HCT116 (cell line): ENCODE data around the gene GAP43. TPM values are rescaled to one million over a fixed set of nuclear protein-coding genes. Genes with fewer than 3 reads are reported as not detected.

ENCODE experiments used
- ATAC-seq: fragments of 200-7000 bp; cut with Tn5 transposase; 2 replicates; pipeline ENCODE4 v1.9.1; 2020; ENCODE audit warnings: mild to moderate bottlenecking, moderate library complexity
- BruUV-seq: library from RNA; stranded (reverse); fragments of 400-500 nt; replicated peaks from 2 replicates; lab custom pipeline; 2021; lab: Mats Ljungman, UMichigan
- CTCF ChIA-PET: fragments of 300-600 bp; sonication (Branson Sonifier 250); formaldehyde crosslinking; loops from one replicate; lab custom pipeline; 2021; ENCODE audit warnings: antibody characterized with exemption; lab: Charles Lee
- POLR2A ChIA-PET: fragments of 300-600, 350-600 bp; sonication (Branson Sonifier 250); formaldehyde crosslinking; loops from one replicate; lab custom pipeline; 2021; ENCODE audit warnings: antibody characterized with exemption; lab: Charles Lee
- RAD21 ChIA-PET, 2 experiments: fragments of 300-600 bp; sonication (Branson Sonifier 250); formaldehyde crosslinking; loops; one replicate each; lab custom pipeline; 2023; ENCODE audit warnings: low total read pairs in 2 of 2; ENCODE audit not compliant: uncharacterized antibody in 2 of 2, unreplicated experiment in 2 of 2, low non-redundant PET in 1 of 2; lab: Charles Lee
- DNase-seq: peaks from one replicate; pipeline ENCODE4 v3.0.0-alpha.2; 2010; ENCODE audit warnings: low read depth, low spot score
- H2AFZ ChIP-seq: fragments of 200-600 bp; shearing (Covaris generic), sonication (generic); 2 replicates; pipeline ENCODE4 v1.6.1; 2017; ENCODE audit warnings: low read depth, mixed run types, mixed read lengths, antibody characterized with exemption, low read length; ENCODE audit not compliant: poor library complexity, severe bottlenecking
- H3K27ac ChIP-seq: 2 replicates; pipeline ENCODE4 v1.5.1; 2012; ENCODE audit warnings: low read depth, low read length
- H3K27me3 ChIP-seq: fragments of 200-600 bp; sonication (generic); 2 replicates; pipeline ENCODE4 v1.6.1; 2016; ENCODE audit warnings: mixed run types, low read length, mixed read lengths; ENCODE audit not compliant: insufficient read depth
- H3K36me3 ChIP-seq, 2 experiments: fragments of 200-500 bp in 1 of 2; fragments of 200-600 bp in 1 of 2; sonication (Bioruptor generic) in 1 of 2; sonication (generic) in 1 of 2; 2 replicates each; pipeline versions ENCODE4 v1.5.1 to v1.6.1; 2014 to 2016; ENCODE audit warnings: low read length in 2 of 2, inconsistent platforms in 1 of 2, mixed read lengths in 1 of 2, mixed run types in 1 of 2; ENCODE audit not compliant: insufficient read depth in 2 of 2, control insufficient read depth in 1 of 2
- H3K4me1 ChIP-seq, 2 experiments: fragments of 200-600 bp in 1 of 2; sonication (generic) in 1 of 2; 2 replicates each; pipeline versions ENCODE4 v1.5.1 to v1.6.1; 2012 to 2017; ENCODE audit warnings: low read length in 2 of 2, inconsistent platforms in 1 of 2, mild to moderate bottlenecking in 1 of 2, mixed read lengths in 1 of 2, mixed run types in 1 of 2, moderate library complexity in 1 of 2; ENCODE audit not compliant: insufficient read depth in 2 of 2, control insufficient read depth in 1 of 2
- H3K4me2 ChIP-seq: fragments of 200-600 bp; sonication (generic); 2 replicates; pipeline ENCODE4 v1.6.1; 2017; ENCODE audit warnings: mixed run types, low read length, mixed read lengths
- H3K4me3 ChIP-seq, 2 experiments: fragments of 200-600 bp in 1 of 2; sonication (generic) in 1 of 2; replicated peaks in 1 of 2; 2 replicates each; pipeline ENCODE4 v1.5.1; 2011 to 2016; ENCODE audit warnings: low read length in 2 of 2, control low read depth in 1 of 2, low read depth in 1 of 2, mild to moderate bottlenecking in 1 of 2, mixed read lengths in 1 of 2, mixed run types in 1 of 2
- H3K79me2 ChIP-seq: fragments of 200-600 bp; sonication (generic); 2 replicates; pipeline ENCODE4 v1.6.1; 2017; ENCODE audit warnings: mild to moderate bottlenecking, mixed run types, low read length, moderate library complexity, mixed read lengths; ENCODE audit not compliant: insufficient read depth
- H3K9ac ChIP-seq: fragments of 200-600 bp; sonication (generic); 2 replicates; pipeline ENCODE4 v1.6.1; 2016; ENCODE audit warnings: low read length, mixed read lengths
- H3K9me2 ChIP-seq: fragments of 200-600 bp; sonication (generic), shearing (Covaris generic); 2 replicates; pipeline ENCODE4 v1.6.1; 2017; ENCODE audit warnings: mixed run types, mild to moderate bottlenecking, moderate library complexity; ENCODE audit not compliant: insufficient read depth
- H3K9me3 ChIP-seq, 2 experiments: fragments of 200-500 bp in 1 of 2; fragments of 200-600 bp in 1 of 2; sonication (Bioruptor generic) in 1 of 2; sonication (generic) in 1 of 2; 2 replicates each; pipeline ENCODE4 v1.6.1; 2014 to 2017; ENCODE audit warnings: low read length in 2 of 2, mixed read lengths in 2 of 2, inconsistent platforms in 1 of 2, low read depth in 1 of 2, mild to moderate bottlenecking in 1 of 2, mixed run types in 1 of 2, moderate library complexity in 1 of 2; ENCODE audit not compliant: control insufficient read depth in 1 of 2, insufficient read depth in 1 of 2
- H4K20me1 ChIP-seq: fragments of 200-600 bp; sonication (generic), shearing (Covaris generic); 2 replicates; pipeline ENCODE4 v1.6.1; 2017; ENCODE audit warnings: mixed run types, mild to moderate bottlenecking, moderate library complexity; ENCODE audit not compliant: insufficient read depth
- CBX3 ChIP-seq: IDR thresholded peaks from 2 replicates; pipeline ENCODE4 v1.6.1; 2012; ENCODE audit warnings: low read depth
- CEBPB ChIP-seq: IDR thresholded peaks from 2 replicates; pipeline ENCODE4 v1.6.1; 2012; ENCODE audit warnings: low read depth
- FOSL1 ChIP-seq: IDR thresholded peaks from 2 replicates; pipeline ENCODE4 v1.6.1; 2012; ENCODE audit warnings: low read depth
- MAX ChIP-seq: IDR thresholded peaks from 2 replicates; pipeline ENCODE4 v1.6.1; 2012
- POLR2A ChIP-seq: IDR thresholded peaks from 2 replicates; pipeline ENCODE4 v1.7.0; 2011; ENCODE audit warnings: borderline replicate concordance; ENCODE audit not compliant: insufficient read depth, insufficient read length; ENCODE audit errors: extremely low read depth
- SP1 ChIP-seq: IDR thresholded peaks from 2 replicates; pipeline ENCODE4 v1.6.1; 2012; ENCODE audit warnings: low read depth
- SRF ChIP-seq: IDR thresholded peaks from 2 replicates; pipeline ENCODE4 v1.6.1; 2012; ENCODE audit warnings: low read depth
- YY1 ChIP-seq: IDR thresholded peaks from 2 replicates; pipeline ENCODE4 v1.6.1; 2011; ENCODE audit warnings: low read length, low read depth, moderate library complexity, mild to moderate bottlenecking; ENCODE audit not compliant: insufficient replicate concordance; ENCODE audit errors: extremely low read depth
- ZFX ChIP-seq: fragments of 450-650 bp; IDR thresholded peaks from 2 replicates; pipeline ENCODE4 v1.6.1; 2017
- intact Hi-C: fragments of 100-400 bp; cut with micrococcal nuclease; formaldehyde crosslinking; loops from 2 replicates; pipeline ENCODE4 v1.10.0; 2022
- total RNA-seq: library from RNA; stranded (reverse); gene quantifications from one replicate; pipeline ENCODE4 v1.2.1, GENCODE V29; 2021; ENCODE audit not compliant: unreplicated experiment
- TF ChIP-seq, protein P1 (sequence below): IDR thresholded peaks from 2 replicates; pipeline ENCODE4 v1.6.1; 2012

Gene GAP43
- total RNA-seq, 1 experiment from 2014 or later: not detected

DNA sequence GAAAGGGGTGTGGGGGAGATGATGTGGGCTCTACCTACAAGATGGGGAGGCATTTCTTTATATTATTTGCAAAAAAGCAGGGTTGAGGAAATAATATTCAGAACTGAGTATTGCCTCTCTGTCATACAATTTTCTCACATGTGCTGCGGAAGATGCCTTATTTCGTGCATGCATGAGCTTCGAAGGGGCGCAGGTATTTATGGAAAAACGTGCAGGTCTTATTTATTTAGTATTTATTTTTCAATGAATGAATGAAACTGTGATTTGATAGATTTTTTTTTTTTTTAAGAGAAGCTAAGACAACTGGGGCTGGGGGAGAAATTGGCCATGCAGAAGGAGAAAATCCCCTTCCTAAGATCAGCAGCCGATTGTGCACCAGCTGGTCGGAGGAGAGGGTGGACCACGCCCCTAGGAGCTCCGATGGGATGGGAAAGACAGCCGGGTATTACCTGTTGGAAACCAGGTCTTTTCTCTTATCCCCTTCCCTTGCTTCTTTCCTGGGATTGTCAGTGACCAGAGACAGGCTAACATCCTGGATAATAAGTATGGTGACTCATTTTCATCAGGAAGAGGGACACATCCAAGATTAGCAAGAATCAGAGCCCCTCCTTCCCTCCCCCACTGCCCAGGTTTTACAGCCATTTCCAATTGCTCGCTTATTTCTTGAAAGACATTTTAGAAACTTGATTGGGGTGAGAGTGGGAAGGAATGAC is 875 bp downstream of the GAP43 start:
- BruUV-seq: no TSS peak
- intact Hi-C loops: no loop called here
- ATAC-seq (no peak), DNase-seq (no peak)
- no peak overlapping the region for H3K27ac ChIP-seq
- H3K36me3 ChIP-seq: no peaks in the 10 kb centered on the region
- RAD21 ChIA-PET: no interaction called here
- H2AFZ ChIP-seq: no peak overlapping the region
- CTCF ChIA-PET: no interaction called here
- H3K79me2 ChIP-seq: no peaks in the 10 kb centered on the region
- H3K4me3 ChIP-seq: no peak overlapping the region
- no peaks in the 10 kb centered on the region for H4K20me1 ChIP-seq
- H3K4me1 ChIP-seq: no peaks in the 10 kb centered on the region
- peaks cover 38% of the 10 kb centered on the region for H3K27me3 ChIP-seq
- POLR2A ChIA-PET: no interaction called here
- H3K9ac ChIP-seq: no peak overlapping the region
- no peaks in the 10 kb centered on the region for H3K9me3 ChIP-seq
- TF ChIP-seq FOSL1: no peak
- no peak for TF ChIP-seq CBX3
- no peak for TF ChIP-seq SP1
- TF ChIP-seq CEBPB: no peak
- no peak overlapping the region for H3K4me2 ChIP-seq
- H3K9me2 ChIP-seq: no peaks in the 10 kb centered on the region

GRCh38 chr3:115624901-115625300 is 1.6 kb downstream of the GAP43 start:
- ATAC-seq (no peak), DNase-seq (no peak)
- Histone ChIP-seq H3K4me1 (no peaks in the 10 kb centered on the region), H2AFZ (no peak overlapping the region), H4K20me1 (no peaks in the 10 kb centered on the region), H3K27me3 (peaks cover 38% of the 10 kb centered on the region), H3K27ac (no peak overlapping the region), H3K36me3 (no peaks in the 10 kb centered on the region), H3K4me2 (no peak overlapping the region), H3K9ac (no peak overlapping the region), H3K4me3 (no peak overlapping the region), H3K9me2 (no peaks in the 10 kb centered on the region), H3K79me2 (no peaks in the 10 kb centered on the region), H3K9me3 (no peaks in the 10 kb centered on the region)
- ChIA-PET POLR2A (no interaction called here), RAD21 (no interaction called here), CTCF (no interaction called here)
- BruUV-seq: no TSS peak
- intact Hi-C loops: no loop called here
- no peak for TF ChIP-seq ZFX
- no peak for TF ChIP-seq YY1
- TF ChIP-seq, protein P1, sequence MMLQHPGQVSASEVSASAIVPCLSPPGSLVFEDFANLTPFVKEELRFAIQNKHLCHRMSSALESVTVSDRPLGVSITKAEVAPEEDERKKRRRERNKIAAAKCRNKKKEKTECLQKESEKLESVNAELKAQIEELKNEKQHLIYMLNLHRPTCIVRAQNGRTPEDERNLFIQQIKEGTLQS: no peak
- no peak for TF ChIP-seq SRF
- no peak for TF ChIP-seq CBX3
- no peak for TF ChIP-seq MAX
- TF ChIP-seq POLR2A: no peak
